ENCODE measurements around the gene AIFM3. TPM values are rescaled to one million over a fixed set of nuclear protein-coding genes. Genes with fewer than 3 reads are reported as not detected.

Gene AIFM3
- total and polyA plus RNA-seq, 4 donors: 0.38 to 1.1 (median 0.63) TPM

- DNase-seq (ENCODE audit: low spot score): no peak
- 4% methylated on average over 26 of the region's 26 CpGs for WGBS
- TF ChIP-seq ATF3 (IDR thresholded peaks at IDR 0.05) (no peak), SP1 (IDR thresholded peaks at IDR 0.05) (no peak), YY1 (IDR thresholded peaks at IDR 0.05) (no peak), RXRA (IDR thresholded peaks at IDR 0.05) (no peak), HNF4G (IDR thresholded peaks at IDR 0.05) (no peak), CTCF (IDR thresholded peaks at IDR 0.05; ENCODE audit: low read depth, low read length, missing input control) (no peak), ZBTB33 (IDR thresholded peaks at IDR 0.05) (no peak), HNF4A (conservative IDR thresholded peaks at IDR 0.05) (no peak), GABPA (IDR thresholded peaks at IDR 0.05 in 1 of 2, conservative IDR thresholded peaks at IDR 0.05 in 1 of 2) (no peak), MAX (IDR thresholded peaks at IDR 0.05) (no peak), FOXA1 (IDR thresholded peaks at IDR 0.05) (no peak), EGR1 (IDR thresholded peaks at IDR 0.05; ENCODE audit: low read depth in 2 of 2) (no peak), RAD21 (IDR thresholded peaks at IDR 0.05) (no peak), JUND (IDR thresholded peaks at IDR 0.05) (no peak), TAF1 (conservative IDR thresholded peaks at IDR 0.05) (no peak), NR2F2 (IDR thresholded peaks at IDR 0.05) (no peak), FOXA2 (IDR thresholded peaks at IDR 0.05) (no peak)
- TF ChIP-seq, protein P1, sequence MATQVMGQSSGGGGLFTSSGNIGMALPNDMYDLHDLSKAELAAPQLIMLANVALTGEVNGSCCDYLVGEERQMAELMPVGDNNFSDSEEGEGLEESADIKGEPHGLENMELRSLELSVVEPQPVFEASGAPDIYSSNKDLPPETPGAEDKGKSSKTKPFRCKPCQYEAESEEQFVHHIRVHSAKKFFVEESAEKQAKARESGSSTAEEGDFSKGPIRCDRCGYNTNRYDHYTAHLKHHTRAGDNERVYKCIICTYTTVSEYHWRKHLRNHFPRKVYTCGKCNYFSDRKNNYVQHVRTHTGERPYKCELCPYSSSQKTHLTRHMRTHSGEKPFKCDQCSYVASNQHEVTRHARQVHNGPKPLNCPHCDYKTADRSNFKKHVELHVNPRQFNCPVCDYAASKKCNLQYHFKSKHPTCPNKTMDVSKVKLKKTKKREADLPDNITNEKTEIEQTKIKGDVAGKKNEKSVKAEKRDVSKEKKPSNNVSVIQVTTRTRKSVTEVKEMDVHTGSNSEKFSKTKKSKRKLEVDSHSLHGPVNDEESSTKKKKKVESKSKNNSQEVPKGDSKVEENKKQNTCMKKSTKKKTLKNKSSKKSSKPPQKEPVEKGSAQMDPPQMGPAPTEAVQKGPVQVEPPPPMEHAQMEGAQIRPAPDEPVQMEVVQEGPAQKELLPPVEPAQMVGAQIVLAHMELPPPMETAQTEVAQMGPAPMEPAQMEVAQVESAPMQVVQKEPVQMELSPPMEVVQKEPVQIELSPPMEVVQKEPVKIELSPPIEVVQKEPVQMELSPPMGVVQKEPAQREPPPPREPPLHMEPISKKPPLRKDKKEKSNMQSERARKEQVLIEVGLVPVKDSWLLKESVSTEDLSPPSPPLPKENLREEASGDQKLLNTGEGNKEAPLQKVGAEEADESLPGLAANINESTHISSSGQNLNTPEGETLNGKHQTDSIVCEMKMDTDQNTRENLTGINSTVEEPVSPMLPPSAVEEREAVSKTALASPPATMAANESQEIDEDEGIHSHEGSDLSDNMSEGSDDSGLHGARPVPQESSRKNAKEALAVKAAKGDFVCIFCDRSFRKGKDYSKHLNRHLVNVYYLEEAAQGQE (IDR thresholded peaks at IDR 0.05): no peak
Observed at GRCh38 chr22:21000987-21001600, 34.0 kb downstream of the AIFM3 start.

More at GRCh38 chr22:21000987-21001600, 34.0 kb downstream of the AIFM3 start:
- Histone ChIP-seq H3K9ac (ENCODE audit: low read depth in 1 of 2, low read length in 2 of 2) (peak overlapping the region; percentile 94 to 97), H3K36me3 (ENCODE audit: control insufficient read depth in 4 of 4, insufficient read depth in 3 of 4, low read depth in 1 of 4, low read length in 3 of 4) (peaks cover 0 to 32% (median 2%) of the 10 kb centered on the region in 4 donors), H3K4me1 (ENCODE audit: control insufficient read depth in 4 of 4, insufficient read depth in 4 of 4, low read length in 3 of 4) (peaks cover 12 to 30% (median 23%) of the 10 kb centered on the region in 4 donors), H3K27ac (ENCODE audit: low read depth in 1 of 2, low read length in 2 of 2) (peak overlapping the region; percentile 91 to 96), H3K9me3 (ENCODE audit: control insufficient read depth in 4 of 4, low read length in 3 of 4) (no peaks in the 10 kb centered on the region), H3K27me3 (ENCODE audit: control insufficient read depth in 4 of 4, insufficient read depth in 4 of 4, low read length in 3 of 4) (no peaks in the 10 kb centered on the region), H3K4me3 (ENCODE audit: low read depth in 1 of 3, low read length in 3 of 3) (peak overlapping the region; percentile 75 to 89 (median 87))

All from liver (tissue), 9 donors.